SW 1271 (cell line): ENCODE data around the gene CELF1.
A peak's percentile ranks its signal among the peaks of the same experiment; 100 is the strongest.

Experiments
- DNase-seq, 2 experiments: peaks; one replicate each; lab custom pipeline; 2025; lab: John Stamatoyannopoulos, UW

The CELF1 gene

DNA sequence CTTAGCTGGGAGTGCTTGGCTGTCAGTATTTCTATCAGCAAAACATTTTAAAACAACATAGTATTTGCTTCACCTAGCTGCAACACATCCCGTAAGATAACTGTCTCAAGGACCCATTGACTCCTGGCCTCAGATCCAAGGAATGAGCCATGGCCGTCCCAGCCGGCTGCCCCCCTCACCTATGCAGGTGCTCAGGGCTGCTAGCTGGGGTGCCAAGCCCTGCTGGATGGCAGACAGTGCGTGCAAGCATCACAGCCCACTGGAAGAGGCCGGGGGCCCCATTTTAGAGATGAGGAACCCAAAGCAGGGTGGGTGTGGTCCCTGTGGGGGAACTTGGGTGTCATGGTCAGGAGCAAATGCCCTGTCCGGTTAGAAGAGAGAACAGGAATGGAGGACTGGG, 135.2 kb downstream of the CELF1 start:
- no peak for DNase-seq

DNA sequence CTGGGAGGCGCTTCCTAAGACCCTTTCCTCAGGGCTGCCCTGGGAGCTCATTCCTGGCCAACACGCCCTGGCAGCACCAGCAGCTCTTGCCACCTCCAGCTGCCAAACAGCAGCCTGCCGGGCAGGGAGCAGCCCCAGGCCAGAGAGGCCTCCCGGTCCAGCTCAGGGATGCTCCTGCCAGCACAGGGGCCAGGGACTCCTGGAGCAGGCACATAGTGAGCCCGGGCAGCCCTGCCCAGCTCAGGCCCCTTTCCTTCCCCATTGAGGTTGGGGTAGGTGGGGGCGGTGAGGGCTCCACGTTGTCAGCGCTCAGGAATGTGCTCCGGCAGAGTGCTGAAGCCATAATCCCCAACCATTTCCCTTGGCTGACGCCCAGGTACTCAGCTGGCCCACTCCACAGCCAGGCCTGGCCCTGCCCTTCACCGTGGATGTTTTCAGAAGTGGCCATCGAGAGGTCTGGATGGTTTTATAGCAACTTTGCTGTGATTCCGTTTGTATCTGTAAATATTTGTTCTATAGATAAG, 136.9 kb downstream of the CELF1 start:
- DNase-seq: peak; percentile 68 to 72
